HUES48 (cell line): ENCODE data around the gene ANKIB1.

ENCODE experiments used
- H3K27ac ChIP-seq: one replicate; pipeline ENCODE4 v1.7.0; 2013; ENCODE audit warnings: low read depth, low read length, inconsistent platforms
- H3K27me3 ChIP-seq: 2 replicates; pipeline ENCODE4 v1.6.1; 2013; ENCODE audit warnings: mild to moderate bottlenecking, low read length; ENCODE audit not compliant: control insufficient read depth, insufficient read depth
- H3K36me3 ChIP-seq: 2 replicates; pipeline ENCODE4 v1.6.1; 2013; ENCODE audit warnings: low read length; ENCODE audit not compliant: control insufficient read depth, insufficient read depth
- H3K4me1 ChIP-seq: 2 replicates; pipeline ENCODE4 v1.6.1; 2013; ENCODE audit warnings: mild to moderate bottlenecking, low read length; ENCODE audit not compliant: control insufficient read depth, insufficient read depth
- H3K4me3 ChIP-seq: 2 replicates; pipeline ENCODE4 v1.5.1; 2013; ENCODE audit warnings: mild to moderate bottlenecking, low read depth, low read length
- H3K9ac ChIP-seq: 2 replicates; pipeline ENCODE4 v1.6.1; 2013; ENCODE audit warnings: mild to moderate bottlenecking, low read depth, low read length, moderate library complexity
- H3K9me3 ChIP-seq: 2 replicates; pipeline ENCODE4 v1.6.1; 2013; ENCODE audit warnings: low read length; ENCODE audit not compliant: control insufficient read depth, insufficient read depth

The ANKIB1 gene

DNA sequence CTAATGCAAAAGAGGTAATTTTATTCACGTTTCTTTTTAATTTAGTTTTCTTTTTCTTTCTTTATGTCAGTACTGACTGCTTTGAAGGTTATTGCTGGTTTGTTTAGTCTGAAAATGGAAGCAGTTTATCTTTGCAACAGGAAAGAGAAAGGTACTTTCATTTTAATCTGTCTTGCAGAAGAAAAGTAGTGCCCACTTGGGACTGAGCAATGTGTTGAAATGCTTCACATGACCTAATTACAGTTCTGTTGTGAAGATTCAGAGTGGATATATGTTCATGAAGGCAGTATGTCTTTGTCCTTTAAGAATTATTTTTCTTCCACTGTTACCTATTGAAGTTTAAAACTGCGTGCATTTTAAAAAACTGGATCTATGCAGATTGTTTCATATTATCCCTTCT is 80.1 kb downstream of the ANKIB1 start:
- H3K4me1 ChIP-seq = no peaks in the 10 kb centered on the region
- no peak overlapping the region for H3K4me3 ChIP-seq
- peaks cover 9% of the 10 kb centered on the region; the same call in 1 of the 2 replicates for H3K36me3 ChIP-seq
- H3K9me3 ChIP-seq = no peaks in the 10 kb centered on the region
- H3K27me3 ChIP-seq = no peaks in the 10 kb centered on the region
- H3K27ac ChIP-seq = no peak overlapping the region
- H3K9ac ChIP-seq = no peak overlapping the region

- no peak overlapping the region for H3K27ac ChIP-seq
- no peaks in the 10 kb centered on the region for H3K27me3 ChIP-seq
- no peak overlapping the region for H3K9ac ChIP-seq
- no peaks in the 10 kb centered on the region for H3K9me3 ChIP-seq
- peaks cover 9% of the 10 kb centered on the region; the same call in 1 of the 2 replicates for H3K36me3 ChIP-seq
- no peaks in the 10 kb centered on the region for H3K4me1 ChIP-seq
- H3K4me3 ChIP-seq = no peak overlapping the region
Measured at GRCh38 chr7:92330835-92331438, 85.2 kb downstream of the ANKIB1 start.

GRCh38 chr7:92331508-92331907 is 85.7 kb downstream of the ANKIB1 start:
- peaks cover 9% of the 10 kb centered on the region; the same call in 1 of the 2 replicates for H3K36me3 ChIP-seq

GRCh38 chr7:92332782-92333181 is 87.0 kb downstream of the ANKIB1 start:
- Histone ChIP-seq H3K36me3 (peaks cover 7% of the 10 kb centered on the region; the same call in 1 of the 2 replicates), H3K9me3 (no peaks in the 10 kb centered on the region), H3K4me3 (no peak overlapping the region), H3K9ac (no peak overlapping the region), H3K27ac (no peak overlapping the region), H3K4me1 (peaks cover 10% of the 10 kb centered on the region), H3K27me3 (no peaks in the 10 kb centered on the region)

More at GRCh38 chr7:92331508-92331907, 85.7 kb downstream of the ANKIB1 start:
- Histone ChIP-seq H3K4me1 (no peaks in the 10 kb centered on the region), H3K27me3 (no peaks in the 10 kb centered on the region), H3K27ac (no peak overlapping the region), H3K9me3 (no peaks in the 10 kb centered on the region), H3K4me3 (no peak overlapping the region), H3K9ac (no peak overlapping the region)

- Histone ChIP-seq H3K36me3 (no peaks in the 10 kb centered on the region; the same call in 1 of the 2 replicates), H3K27ac (no peak overlapping the region), H3K9ac (no peak overlapping the region), H3K4me1 (peaks cover 10% of the 10 kb centered on the region), H3K4me3 (no peak overlapping the region), H3K9me3 (no peaks in the 10 kb centered on the region), H3K27me3 (no peaks in the 10 kb centered on the region)
Measured at GRCh38 chr7:92333866-92334265, 88.1 kb downstream of the ANKIB1 start.

- no peak overlapping the region for H3K9ac ChIP-seq
- no peaks in the 10 kb centered on the region for H3K27me3 ChIP-seq
- H3K36me3 ChIP-seq = no peaks in the 10 kb centered on the region; the same call in 1 of the 2 replicates
- H3K27ac ChIP-seq = no peak overlapping the region
- H3K4me3 ChIP-seq = no peak overlapping the region
- no peaks in the 10 kb centered on the region for H3K9me3 ChIP-seq
- peaks cover 10% of the 10 kb centered on the region for H3K4me1 ChIP-seq
Measured at GRCh38 chr7:92335574-92335973, 89.8 kb downstream of the ANKIB1 start.

DNA sequence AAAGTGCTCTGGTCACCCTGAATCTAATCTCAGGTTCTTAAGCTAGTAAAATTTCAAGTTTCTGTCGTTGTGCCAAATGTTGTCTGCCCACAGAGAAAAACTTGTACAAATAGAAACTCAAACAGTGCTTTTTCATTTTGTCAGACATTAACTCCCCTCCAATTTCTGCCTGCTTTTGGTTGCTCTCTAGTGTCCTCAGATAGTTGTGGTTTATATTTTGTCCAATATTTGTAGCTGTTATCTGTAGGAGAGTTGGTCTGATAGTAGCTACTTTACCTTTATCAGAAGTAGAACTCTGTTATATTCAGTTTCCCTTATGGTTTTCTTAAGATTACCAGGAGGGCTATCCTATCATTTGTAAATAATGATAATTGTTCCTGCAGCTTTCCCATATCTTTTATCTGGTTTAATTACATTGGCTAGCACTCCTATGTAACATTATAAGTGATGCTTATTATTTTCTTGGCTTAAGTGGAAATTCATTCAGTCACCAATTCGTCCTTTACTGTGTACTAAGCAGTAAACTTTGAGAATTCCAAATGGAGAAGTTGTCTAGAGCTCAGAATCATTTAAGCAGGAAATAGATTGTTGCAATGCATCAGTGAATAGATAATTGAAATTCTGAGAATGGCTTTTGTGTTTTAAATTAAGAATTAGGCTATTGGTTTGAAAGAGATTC is 91.0 kb downstream of the ANKIB1 start:
- no peaks in the 10 kb centered on the region for H3K9me3 ChIP-seq
- H3K4me3 ChIP-seq = no peak overlapping the region
- H3K4me1 ChIP-seq = peaks cover 10% of the 10 kb centered on the region
- no peak overlapping the region for H3K9ac ChIP-seq
- H3K36me3 ChIP-seq = no peaks in the 10 kb centered on the region; the same call in 1 of the 2 replicates
- no peaks in the 10 kb centered on the region for H3K27me3 ChIP-seq
- H3K27ac ChIP-seq = no peak overlapping the region

DNA sequence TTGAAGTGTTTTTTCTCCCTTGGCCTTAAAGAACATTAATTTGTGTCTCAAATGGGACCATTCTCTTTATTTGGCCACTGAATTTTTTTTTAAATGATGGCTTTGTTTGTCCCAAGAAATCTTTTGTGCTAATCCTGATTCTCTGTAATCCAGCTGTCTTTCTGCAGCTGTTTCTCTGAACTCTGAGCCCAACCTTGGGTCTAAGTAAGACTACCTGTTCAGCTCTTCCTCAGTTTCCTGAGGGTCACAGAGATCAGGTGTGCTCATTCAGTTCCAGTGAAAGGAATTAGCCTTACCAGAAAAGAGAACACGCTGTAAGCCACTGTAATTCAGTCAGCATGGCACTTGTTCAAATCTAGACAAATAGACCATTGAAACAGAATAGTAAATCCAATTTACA is 94.2 kb downstream of the ANKIB1 start:
- Histone ChIP-seq H3K36me3 (peaks cover 11% of the 10 kb centered on the region; the same call in 1 of the 2 replicates), H3K4me3 (no peak overlapping the region), H3K27ac (no peak overlapping the region), H3K27me3 (no peaks in the 10 kb centered on the region), H3K9ac (no peak overlapping the region), H3K4me1 (peaks cover 10% of the 10 kb centered on the region), H3K9me3 (no peaks in the 10 kb centered on the region)

DNA sequence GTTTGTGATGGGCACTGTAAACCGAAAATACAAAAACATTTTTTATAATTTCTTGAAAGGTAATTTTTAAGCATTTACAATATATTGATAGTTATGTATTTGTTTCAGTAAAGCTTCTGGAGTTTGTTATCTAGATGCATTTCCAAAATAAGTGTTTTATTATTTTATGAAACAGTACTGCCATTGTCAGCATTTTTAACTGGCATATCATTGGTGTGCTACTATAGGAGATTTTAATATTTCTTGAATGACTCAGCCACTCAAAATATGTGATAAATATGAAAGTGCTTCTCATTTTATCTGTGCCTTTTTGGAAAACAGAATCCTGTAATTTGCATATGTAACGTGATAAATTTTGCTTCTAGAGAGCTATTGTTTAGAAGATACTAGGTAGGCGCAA is 97.9 kb downstream of the ANKIB1 start:
- no peaks in the 10 kb centered on the region for H3K9me3 ChIP-seq
- H3K4me3 ChIP-seq = no peak overlapping the region
- H3K36me3 ChIP-seq = peaks cover 32% of the 10 kb centered on the region
- H3K27me3 ChIP-seq = no peaks in the 10 kb centered on the region
- H3K9ac ChIP-seq = no peak overlapping the region
- no peak overlapping the region for H3K27ac ChIP-seq
- H3K4me1 ChIP-seq = no peaks in the 10 kb centered on the region

- Histone ChIP-seq H3K9ac (no peak overlapping the region), H3K27me3 (no peaks in the 10 kb centered on the region), H3K36me3 (peaks cover 40% of the 10 kb centered on the region), H3K4me3 (no peak overlapping the region), H3K27ac (no peak overlapping the region), H3K4me1 (no peaks in the 10 kb centered on the region; the same call in 1 of the 2 replicates), H3K9me3 (no peaks in the 10 kb centered on the region)
Measured at GRCh38 chr7:92352009-92352408, 106.2 kb downstream of the ANKIB1 start.

- Histone ChIP-seq H3K27ac (no peak overlapping the region), H3K36me3 (peaks cover 35% of the 10 kb centered on the region), H3K27me3 (no peaks in the 10 kb centered on the region), H3K9ac (no peak overlapping the region), H3K4me3 (no peak overlapping the region), H3K9me3 (no peaks in the 10 kb centered on the region), H3K4me1 (no peaks in the 10 kb centered on the region; the same call in 1 of the 2 replicates)
Measured at GRCh38 chr7:92354214-92354613, 108.4 kb downstream of the ANKIB1 start.
